HG03135 (cell line): ENCODE data around the gene GGT5.
A peak's percentile ranks its signal among the peaks of the same experiment; 100 is the strongest.
"Not testable (repeated sequence)": the region's sequence is repeated elsewhere in the genome, so short reads cannot be mapped to it uniquely, and the experiment has no call there.

Source experiments
- ATAC-seq: cut with Tn5 transposase; IDR thresholded peaks from one replicate; pipeline ENCODE4 v1.9.1; 2021; ENCODE audit warnings: mild to moderate bottlenecking, moderate library complexity; ENCODE audit not compliant: unreplicated experiment

Gene GGT5, protein sequence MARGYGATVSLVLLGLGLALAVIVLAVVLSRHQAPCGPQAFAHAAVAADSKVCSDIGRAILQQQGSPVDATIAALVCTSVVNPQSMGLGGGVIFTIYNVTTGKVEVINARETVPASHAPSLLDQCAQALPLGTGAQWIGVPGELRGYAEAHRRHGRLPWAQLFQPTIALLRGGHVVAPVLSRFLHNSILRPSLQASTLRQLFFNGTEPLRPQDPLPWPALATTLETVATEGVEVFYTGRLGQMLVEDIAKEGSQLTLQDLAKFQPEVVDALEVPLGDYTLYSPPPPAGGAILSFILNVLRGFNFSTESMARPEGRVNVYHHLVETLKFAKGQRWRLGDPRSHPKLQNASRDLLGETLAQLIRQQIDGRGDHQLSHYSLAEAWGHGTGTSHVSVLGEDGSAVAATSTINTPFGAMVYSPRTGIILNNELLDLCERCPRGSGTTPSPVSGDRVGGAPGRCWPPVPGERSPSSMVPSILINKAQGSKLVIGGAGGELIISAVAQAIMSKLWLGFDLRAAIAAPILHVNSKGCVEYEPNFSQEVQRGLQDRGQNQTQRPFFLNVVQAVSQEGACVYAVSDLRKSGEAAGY

DNA sequence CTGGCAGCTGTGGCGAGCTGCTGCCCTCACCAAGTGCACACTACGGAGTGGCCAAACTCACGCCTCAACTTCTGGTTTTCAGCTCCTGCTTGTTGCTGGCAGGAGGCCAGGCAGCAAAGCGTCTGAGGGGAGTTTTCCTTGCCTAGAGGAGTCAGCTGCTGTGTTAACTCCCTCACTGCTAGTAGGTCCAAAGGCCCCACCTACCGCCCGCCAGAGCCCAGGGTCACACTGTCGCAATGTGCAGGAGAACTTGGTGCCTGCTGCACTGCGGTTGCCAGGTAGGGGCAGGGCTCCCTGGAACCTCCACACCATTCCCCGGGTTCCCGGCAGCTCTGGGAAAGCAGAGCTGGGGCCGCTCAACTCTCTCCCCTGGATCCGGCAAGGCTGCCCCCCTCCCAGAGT lies at the start of gene GGT5:
GGT5 (minus strand) TSS at position 53 of the 402 bp plus-strand sequence. CDS start 357 bp downstream, outside the sequence.
- not testable (repeated sequence) for ATAC-seq

DNA sequence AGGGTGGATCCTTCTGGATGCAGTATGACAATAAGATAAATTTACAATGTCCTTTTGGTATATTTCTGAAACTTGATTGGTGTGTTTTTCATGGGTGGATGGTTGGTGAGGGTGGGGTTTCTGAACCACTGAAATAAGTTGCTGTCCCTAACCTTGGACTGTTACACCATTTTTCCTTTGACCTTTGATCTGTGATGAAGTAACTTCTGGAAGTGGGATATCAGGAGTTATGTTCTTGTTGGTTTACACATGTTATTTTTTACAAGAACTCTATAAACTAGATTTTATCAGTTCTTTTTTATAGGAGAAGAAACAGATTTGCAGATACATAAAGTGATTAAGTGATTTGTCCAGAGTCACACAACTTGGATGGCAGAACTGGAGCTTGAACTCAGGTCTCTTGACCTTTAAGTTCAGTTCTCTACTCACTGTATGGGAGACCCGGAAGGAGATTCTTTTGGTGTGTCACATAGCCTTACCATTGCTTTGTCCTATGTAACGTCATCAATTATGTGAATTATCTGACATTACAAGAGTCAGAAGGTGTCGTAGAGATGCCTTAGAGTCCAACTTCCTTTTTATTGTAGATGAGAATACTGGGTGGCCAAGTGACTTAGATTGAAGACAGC lies 47.4 kb upstream of the GGT5 start:
- not testable (repeated sequence) for ATAC-seq

DNA sequence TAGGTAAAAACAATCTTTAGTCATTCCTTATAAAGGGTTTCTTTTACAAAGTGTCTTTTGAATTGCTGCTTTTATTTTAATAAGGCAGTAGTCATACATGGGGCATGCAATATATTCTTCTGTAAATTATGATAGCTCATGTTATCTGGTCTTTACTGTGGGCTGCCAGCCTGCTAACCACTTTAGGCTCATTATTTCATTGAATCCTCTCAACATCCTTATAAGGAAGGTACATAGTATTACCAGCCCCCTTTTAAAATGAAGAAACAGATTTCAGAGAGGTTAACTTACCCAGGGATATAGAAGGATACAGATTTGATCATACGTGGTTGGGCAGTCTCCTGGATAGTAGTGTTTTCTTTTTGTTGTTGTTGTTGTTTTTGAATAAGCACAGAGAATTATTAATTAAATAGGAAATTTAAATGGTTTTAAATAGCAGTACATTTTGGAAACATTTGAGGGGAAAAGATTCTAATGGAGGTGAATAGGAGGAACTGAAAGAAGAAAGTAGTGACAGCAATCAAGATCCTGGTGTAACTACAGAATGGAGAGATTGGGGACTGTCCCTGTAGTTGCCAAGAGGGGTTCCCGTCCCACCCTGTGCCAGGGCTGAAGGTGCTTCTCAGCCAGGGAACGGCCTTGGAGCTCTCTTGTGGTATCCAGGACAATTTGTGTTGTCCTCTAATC lies 46.8 kb upstream of the GGT5 start:
- no peak for ATAC-seq

DNA sequence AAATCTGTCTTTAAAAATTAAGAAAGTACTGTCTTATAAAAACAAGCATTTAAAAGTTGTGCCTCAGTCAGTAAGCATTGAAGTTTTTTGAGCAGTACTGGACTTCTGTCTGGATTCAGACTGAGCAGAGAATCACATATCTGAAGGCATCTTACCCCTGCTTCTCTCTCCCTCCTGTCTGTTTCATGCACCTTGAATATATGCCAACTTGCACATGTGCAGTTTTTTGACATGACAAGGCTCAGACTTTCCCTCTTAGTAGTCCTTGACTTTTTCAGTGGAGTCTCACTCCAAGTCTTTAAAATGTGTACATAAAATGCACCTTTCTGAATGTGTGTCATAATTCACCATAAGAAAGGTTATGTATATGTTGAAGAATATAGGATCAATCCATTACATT lies 45.6 kb upstream of the GGT5 start:
- ATAC-seq = no peak

DNA sequence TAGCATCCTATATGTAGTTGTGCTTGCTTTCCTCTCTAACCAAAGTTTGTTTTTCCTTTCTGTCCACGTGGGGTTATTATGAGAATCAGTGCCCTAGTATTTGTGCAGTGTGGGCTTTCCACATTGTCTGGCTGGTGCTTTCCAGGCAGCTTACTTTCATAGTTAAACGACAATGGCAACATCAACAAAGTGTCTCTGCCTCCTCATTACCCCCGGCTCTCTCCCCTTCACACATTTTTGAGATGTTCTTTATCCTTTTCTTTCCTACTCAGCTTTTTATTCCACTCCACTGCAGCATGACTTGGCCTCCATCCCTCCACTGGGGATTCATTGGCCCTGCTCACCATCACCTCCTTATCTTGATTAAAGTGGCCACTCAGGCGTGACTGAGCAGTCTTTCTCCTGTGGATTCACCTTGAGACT lies 44.9 kb upstream of the GGT5 start:
- ATAC-seq = no peak

DNA sequence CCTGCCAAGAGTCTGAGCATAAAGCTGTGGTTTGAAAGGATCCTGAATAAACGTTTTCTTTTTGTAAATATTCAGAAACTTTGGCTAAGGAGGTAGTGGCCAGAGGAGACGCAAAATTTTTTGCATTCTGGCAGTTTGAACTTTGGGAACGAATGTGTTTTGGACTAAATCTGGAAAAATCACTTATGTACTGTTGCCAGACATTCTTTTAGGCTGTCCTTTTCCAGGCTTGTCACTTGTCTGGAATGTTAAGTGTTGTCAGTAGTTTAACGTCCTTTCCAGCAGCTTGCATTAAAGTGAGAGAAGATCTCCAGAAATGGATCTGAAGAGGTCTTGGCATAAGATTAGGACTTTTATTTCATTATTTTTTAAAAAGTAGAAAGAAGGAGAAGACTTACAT lies 44.2 kb upstream of the GGT5 start:
- ATAC-seq = no peak

DNA sequence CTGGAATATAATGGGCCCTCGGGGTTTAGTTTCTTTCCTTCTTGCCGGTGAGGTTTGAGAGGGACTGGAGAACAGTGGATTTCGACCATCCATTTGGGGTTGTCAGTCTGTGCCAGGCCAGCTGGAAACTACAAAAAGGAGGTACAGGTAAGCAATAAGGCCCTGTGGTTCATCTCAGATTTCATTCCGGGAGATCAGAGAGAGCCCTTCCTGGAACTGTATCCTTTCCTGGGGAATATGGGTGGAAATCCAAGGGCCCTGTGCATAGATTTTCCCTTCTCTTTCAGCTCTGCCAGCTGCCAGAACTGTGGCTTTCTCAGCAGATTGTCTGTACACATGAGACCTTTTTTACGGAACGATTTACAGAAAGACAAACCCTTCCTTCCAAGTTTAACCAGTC lies 42.9 kb upstream of the GGT5 start:
- not testable (repeated sequence) for ATAC-seq

DNA sequence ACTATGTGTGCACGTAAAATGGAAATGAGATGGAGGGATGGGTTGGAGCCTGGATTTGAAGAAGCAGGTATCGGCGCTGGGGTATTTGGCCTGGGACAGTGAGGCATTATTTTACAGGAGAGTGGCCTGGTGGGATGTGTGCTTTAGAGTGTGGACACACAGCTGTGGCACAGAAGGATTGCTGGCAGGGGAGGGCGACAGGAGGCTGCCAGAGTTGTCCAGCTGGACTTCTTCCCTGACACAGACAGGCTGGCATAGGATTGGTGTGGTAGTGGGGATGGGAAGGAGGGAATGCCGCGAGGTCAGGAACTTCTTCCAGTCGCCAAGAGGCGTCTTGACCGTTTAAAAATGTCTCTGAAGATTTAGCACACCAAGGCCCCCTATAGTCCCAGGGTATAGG lies 42.3 kb upstream of the GGT5 start:
- not testable (repeated sequence) for ATAC-seq

DNA sequence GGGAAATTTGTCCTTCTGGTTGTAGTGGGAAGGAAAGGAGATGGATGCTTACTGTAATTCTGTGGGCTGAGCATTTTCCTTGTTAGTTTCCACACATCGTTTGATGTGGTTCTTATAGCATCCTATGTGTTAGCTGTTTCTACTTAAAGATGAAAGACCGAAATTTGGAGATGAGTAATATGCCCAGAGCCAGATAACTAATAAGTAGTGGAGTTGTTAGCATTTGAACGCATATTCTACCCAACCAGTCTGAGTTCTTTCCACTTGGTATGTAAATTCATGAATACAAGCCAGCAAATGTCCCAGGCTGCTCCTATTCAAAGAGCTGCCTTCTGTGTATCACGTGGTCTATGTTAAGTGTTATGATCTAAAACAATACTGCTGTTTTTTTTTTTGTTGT lies 40.4 kb upstream of the GGT5 start:
- no peak for ATAC-seq

DNA sequence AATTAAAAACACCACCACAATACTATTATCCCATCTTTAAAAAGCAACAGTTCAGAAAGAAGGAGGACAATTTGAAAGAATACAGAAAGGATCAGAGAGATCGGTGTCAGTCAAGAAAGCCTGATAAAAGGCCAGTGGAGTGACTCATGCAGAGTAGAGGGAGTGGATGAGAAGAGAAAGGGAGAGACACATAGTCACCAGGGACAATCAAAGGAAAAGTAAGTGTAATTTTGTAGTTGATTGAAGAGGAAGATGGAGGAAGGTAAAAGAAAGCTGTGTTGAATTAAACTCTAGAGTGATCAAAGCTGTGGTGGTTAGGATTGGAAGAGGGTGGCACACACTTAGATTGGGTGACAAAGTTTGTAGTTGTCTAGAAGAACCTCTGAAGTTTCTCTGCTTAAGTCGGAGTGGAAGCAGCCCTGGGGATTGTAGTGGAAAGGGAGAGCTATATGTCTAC lies 39.9 kb upstream of the GGT5 start:
- no peak for ATAC-seq

DNA sequence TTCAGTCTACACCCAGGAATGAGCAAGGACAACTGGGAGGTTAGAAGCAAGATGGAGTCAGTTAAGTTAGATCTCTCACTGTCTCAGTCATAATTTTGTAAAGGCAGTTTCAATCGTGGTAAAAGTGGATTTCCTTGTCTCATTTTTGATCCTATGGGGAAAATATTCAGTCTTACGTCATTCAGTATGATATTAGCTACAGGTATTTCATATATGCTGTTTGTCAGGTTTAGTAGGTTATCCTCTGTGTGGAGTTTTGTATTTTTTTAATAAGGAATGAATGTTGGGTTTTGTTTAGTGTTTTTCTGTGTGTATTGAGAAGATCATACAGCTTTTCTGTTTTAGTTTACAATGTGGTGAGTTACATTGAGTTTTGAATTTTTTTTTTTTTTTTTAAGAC lies 37.5 kb upstream of the GGT5 start:
- no peak for ATAC-seq

DNA sequence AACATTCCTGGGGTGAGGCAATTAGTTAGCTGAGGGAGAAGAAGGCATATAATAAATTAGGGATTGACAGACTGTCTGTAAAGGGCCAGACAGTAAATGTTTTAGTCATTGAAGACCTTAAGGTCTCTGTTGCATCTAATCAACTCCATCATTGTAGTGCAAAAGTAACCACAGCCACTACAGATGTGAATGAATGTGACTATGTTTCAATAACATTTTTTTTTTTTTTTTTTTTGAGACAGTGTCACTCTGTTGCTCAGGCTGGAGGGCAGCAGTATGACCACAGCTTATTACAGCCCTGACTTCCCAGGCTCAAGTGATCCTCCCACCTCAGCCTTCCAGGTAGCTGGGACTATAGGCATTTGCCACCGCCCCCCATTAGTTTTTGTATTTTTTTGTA lies 35.5 kb upstream of the GGT5 start:
- ATAC-seq = not testable (repeated sequence)

DNA sequence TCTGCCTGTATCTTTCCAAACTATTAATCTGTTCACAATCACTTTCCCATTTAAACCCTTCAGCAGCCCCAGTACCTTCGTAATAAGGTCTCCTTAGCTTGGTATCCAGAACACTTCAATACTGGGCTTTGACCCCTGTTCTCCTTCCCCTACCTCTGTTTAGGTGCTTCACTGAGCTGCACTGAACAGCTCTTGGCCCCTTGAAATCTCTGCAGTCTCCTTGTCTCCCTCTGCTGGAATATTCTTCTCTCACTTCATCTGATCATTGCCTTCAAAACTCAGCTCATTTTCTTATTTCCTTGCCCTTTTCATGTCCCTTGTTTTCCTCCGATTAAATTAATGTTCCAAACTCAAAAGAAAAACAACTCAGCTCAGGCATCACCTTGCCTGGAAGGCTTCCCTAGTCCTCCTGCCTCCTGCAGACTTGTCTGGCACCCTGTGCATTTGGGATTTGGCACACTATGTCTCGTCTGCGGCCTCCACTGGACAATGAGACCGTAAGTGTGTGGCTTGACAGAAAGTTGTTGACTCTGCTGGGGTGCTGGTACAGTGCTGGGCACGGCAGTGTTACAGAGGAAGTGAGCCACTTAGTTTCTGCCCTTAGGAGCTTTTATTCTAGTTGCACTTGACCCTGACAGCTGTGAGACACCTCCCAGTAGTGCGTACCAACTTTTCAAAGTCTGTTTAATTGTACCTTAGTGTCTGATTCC lies 30.0 kb upstream of the GGT5 start:
- ATAC-seq = not testable (repeated sequence)

DNA sequence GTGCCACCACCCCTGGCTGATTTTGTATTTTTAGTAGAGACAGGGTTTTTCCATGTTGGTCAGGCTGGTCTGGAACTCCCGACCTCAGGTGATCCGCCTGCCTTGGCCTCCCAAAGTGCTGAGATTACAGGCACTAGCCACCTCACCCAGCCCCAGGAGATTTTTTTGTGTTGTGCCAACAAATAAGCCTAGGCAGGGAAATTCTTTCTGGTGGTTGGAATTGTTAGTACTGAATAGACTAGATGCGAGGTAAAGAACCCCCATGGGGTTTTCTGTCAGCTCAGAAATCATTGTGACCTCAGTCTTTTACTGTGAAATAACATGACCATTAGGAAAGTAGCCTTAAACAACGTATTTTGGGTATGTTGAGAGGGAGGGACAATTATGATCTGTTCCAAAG lies 29.0 kb upstream of the GGT5 start:
- not testable (repeated sequence) for ATAC-seq

DNA sequence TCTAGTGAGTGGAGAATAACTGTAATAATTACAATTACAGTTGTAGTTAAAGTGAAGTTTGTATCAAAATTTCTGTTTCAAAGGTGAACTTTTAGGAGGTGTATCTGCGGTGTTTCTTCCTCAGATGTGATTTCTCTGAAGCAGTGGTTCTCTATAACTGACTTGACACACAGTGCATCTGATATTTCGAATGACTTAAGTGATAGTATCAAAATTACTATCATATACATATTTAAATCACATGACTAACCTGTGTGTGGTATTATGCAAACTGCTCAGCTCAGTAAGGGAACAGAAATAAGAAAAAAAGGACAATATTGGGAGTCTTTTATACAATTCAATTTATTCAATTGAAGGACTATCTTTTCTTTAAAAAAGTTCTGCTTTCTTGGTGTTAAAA lies 28.1 kb upstream of the GGT5 start:
- not testable (repeated sequence) for ATAC-seq

DNA sequence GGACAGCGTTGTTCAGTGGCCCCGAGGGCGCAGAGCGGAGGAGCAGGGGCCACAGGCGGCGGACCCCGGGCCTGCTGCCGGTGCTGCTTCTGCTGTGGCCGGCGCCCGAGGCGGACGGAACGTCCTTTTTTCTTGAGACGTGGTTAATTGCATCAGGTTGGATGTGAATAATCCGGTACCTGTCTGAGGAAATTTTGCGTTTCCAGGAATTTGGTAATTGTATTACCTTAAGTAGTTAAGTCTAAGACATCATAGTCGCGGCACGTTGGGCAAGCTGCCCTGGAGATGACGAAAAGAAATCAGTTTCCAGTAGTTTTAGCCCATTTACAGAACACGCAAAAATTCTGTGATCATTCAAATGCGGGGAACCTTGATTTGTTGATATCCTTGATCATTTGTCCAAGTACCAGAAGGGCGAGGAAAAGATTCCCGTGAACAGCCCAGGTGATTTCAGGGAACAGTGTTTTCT lies 26.5 kb upstream of the GGT5 start:
- no peak for ATAC-seq

DNA sequence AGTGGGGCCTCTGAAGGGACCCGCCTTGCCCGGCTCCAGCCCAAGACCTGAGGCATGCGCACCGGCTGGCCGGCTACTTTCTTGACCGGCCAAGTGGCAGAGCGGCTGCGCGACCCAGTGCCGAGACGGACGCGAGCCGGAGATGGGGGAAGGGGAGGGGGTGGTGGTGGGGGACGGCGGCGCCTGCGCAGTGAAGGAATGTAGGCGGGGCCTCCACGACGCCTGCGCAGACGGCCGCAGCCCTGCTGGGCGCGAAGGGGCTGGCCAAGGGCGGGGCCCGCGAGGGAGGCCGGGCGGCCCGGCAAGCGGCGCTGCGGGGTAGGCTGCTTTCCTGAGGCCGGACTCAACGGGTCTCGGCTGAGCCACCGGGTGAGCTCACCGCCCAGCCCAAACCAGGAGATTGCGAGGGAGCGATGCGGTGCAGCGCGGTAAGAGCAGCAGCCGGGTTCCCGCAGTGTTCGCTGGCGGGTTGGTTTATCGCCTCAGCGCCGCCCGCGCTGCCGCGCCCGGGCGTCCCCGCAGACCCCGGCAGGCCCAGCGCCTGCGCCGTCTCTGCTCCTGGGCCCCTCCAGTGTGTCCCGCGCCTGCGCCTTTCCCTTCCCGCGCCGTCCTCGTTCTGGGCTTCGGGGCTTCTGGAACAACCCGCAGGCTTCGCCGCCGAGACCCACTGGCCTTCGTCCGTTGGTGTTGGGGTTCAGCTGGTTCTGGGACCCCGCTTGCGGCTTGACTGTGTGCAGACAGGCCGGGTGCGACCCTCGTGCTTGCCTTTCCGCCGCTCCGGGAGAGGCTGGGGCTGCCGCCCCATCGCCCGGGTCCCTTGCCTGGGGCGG lies 25.9 kb upstream of the GGT5 start, which contains the start of gene SPECC1L:
SPECC1L (plus strand) TSS at position 276 of the 830 bp plus-strand sequence. CDS start 31,401 bp downstream, outside the sequence.
- ATAC-seq = peak; percentile 75

DNA sequence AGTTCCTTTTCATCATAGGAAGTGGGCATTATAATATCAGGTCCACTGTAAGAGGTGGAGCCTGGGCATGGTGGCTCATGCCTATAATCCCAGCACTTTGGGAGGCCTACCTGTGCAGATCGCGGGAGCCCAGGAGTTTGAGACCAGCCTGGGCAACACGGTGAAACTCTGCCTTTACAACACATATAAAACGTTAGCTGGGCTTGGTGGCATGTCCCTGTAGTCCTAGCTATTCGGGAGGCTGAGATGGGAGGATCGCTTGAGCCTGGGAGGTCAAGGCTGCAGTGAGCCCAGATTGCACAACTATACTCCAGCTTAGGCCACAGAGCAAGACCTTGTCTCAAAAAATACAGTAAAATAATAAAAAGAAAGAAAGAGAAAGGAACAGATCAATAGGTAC lies 21.6 kb upstream of the GGT5 start:
- ATAC-seq = not testable (repeated sequence)

DNA sequence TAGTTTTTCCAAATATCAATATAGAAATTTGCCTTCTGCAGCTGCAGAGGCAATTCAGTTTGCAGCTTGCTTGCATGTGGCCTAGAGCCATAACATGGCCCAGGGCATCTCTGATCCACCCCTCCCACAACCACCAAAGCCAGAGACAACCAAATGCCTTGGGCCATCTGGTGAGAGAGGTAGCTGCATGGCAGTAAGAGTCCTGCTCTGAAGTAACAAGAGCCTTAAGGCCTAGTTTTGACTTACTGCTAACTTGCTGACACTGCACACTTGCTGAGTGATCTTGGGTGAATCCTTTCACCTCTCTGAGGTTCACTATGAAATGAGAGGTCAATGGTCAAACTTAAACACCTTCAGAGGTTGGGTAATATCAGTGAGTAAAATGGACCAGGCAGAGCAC lies 20.9 kb upstream of the GGT5 start:
- ATAC-seq = no peak
